ENCODE results near the gene NRXN3.

NRXN3 gene

DNA sequence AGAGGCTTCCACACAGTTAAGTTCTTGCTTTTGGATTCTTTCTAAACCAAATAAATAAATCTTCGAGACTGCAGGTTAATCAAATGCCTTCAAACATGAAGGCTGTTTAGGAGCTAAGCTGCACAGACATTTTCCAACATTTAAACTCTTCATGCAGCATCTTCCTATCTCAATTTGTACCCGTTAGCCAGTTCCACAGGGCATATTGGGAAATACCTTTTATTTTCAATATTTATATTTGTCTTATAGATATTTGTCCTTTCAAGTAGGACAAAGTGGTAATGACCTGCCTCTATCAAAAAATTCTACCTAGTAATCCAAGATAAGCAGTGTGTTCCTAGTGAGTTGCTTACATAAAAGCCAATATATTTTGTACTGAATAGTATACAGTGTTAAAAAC lies 1667.5 kb downstream of the NRXN3 start:
- Histone ChIP-seq H3K27ac (ENCODE audit: extremely low read depth, low read depth, low read length) (no peak overlapping the region), H3K4me3 (ENCODE audit: low read depth, low read length) (no peak overlapping the region), H3K9me3 (ENCODE audit: control insufficient read depth, insufficient read depth, low read depth, low read length) (no peaks in the 10 kb centered on the region), H3K4me1 (ENCODE audit: control insufficient read depth, insufficient read depth, low read length) (peaks cover 3% of the 10 kb centered on the region; the same call in 1 of the 2 replicates), H3K36me3 (ENCODE audit: control insufficient read depth in 2 of 2, insufficient read depth in 1 of 2, low read length in 2 of 2) (no peaks in the 10 kb centered on the region)
- ChIA-PET CTCF (no interaction called here), POLR2A (no interaction called here)
- TF ChIP-seq ZNF350 (tag by site-specific recombination; IDR thresholded peaks at IDR 0.05) (no peak), ZNF704 (tag by site-specific recombination; IDR thresholded peaks at IDR 0.05) (no peak)

GRCh38 chr14:79840103-79840502 lies 1669.9 kb downstream of the NRXN3 start:
- CTCF ChIA-PET: no interaction called here
- no peaks in the 10 kb centered on the region for H3K9me3 ChIP-seq (ENCODE audit: control insufficient read depth, insufficient read depth, low read depth, low read length)
- H3K4me3 ChIP-seq (ENCODE audit: low read depth, low read length): no peak overlapping the region
- H3K36me3 ChIP-seq (ENCODE audit: control insufficient read depth in 2 of 2, insufficient read depth in 1 of 2, low read length in 2 of 2): no peaks in the 10 kb centered on the region
- H3K27ac ChIP-seq (ENCODE audit: extremely low read depth, low read depth, low read length): no peak overlapping the region
- POLR2A ChIA-PET: no interaction called here
- peaks cover 3% of the 10 kb centered on the region; the same call in 1 of the 2 replicates for H3K4me1 ChIP-seq (ENCODE audit: control insufficient read depth, insufficient read depth, low read length)
- TF ChIP-seq, protein P1, sequence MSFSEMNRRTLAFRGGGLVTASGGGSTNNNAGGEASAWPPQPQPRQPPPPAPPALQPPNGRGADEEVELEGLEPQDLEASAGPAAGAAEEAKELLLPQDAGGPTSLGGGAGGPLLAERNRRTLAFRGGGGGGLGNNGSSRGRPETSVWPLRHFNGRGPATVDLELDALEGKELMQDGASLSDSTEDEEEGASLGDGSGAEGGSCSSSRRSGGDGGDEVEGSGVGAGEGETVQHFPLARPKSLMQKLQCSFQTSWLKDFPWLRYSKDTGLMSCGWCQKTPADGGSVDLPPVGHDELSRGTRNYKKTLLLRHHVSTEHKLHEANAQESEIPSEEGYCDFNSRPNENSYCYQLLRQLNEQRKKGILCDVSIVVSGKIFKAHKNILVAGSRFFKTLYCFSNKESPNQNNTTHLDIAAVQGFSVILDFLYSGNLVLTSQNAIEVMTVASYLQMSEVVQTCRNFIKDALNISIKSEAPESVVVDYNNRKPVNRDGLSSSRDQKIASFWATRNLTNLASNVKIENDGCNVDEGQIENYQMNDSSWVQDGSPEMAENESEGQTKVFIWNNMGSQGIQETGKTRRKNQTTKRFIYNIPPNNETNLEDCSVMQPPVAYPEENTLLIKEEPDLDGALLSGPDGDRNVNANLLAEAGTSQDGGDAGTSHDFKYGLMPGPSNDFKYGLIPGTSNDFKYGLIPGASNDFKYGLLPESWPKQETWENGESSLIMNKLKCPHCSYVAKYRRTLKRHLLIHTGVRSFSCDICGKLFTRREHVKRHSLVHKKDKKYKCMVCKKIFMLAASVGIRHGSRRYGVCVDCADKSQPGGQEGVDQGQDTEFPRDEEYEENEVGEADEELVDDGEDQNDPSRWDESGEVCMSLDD (tag by site-specific recombination; IDR thresholded peaks at IDR 0.05): no peak
- TF ChIP-seq ZNF16 (tag by site-specific recombination; IDR thresholded peaks at IDR 0.05; ENCODE audit: low read depth) (no peak), PRDM2 (tag by site-specific recombination; IDR thresholded peaks at IDR 0.05; ENCODE audit: borderline replicate concordance) (no peak), WT1 (tag by site-specific recombination; IDR thresholded peaks at IDR 0.05) (no peak), YY2 (tag by site-specific recombination; IDR thresholded peaks at IDR 0.05) (no peak), PBX3 (CRISPR knock-in tag; IDR thresholded peaks at IDR 0.05) (no peak), ZNF138 (tag by site-specific recombination; IDR thresholded peaks at IDR 0.05; ENCODE audit: borderline replicate concordance) (no peak), ZNF645 (tag by site-specific recombination; IDR thresholded peaks at IDR 0.05) (no peak), ZFHX2 (tag by site-specific recombination; conservative IDR thresholded peaks at IDR 0.05) (no peak), ZNF280D (tag by site-specific recombination; IDR thresholded peaks at IDR 0.05) (no peak), ZNF114 (tag by site-specific recombination; IDR thresholded peaks at IDR 0.05) (no peak), FEZF1 (tag by site-specific recombination; IDR thresholded peaks at IDR 0.05) (no peak), GFI1B (tag by site-specific recombination; IDR thresholded peaks at IDR 0.05) (no peak), ZNF514 (tag by site-specific recombination; IDR thresholded peaks at IDR 0.05) (no peak), ZFP3 (tag by site-specific recombination; IDR thresholded peaks at IDR 0.05; ENCODE audit: low read depth) (no peak), ZNF707 (tag by site-specific recombination; IDR thresholded peaks at IDR 0.05) (no peak), ZNF248 (tag by site-specific recombination; IDR thresholded peaks at IDR 0.05) (no peak)
- TF ChIP-seq, protein P2, sequence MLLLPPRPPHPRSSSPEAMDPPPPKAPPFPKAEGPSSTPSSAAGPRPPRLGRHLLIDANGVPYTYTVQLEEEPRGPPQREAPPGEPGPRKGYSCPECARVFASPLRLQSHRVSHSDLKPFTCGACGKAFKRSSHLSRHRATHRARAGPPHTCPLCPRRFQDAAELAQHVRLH (tag by site-specific recombination; IDR thresholded peaks at IDR 0.05): no peak
